ENCODE results near the gene OR6K6. TPM values are rescaled to one million over a fixed set of nuclear protein-coding genes. Genes with fewer than 3 reads are reported as not detected.

OR6K6 gene
- total and polyA plus RNA-seq, 8 donors = not detected

- Histone ChIP-seq H3K36me3 (no peaks in the 10 kb centered on the region), H3K27me3 (peaks cover 0 to 6% (median 0%) of the 10 kb centered on the region in 4 donors), H3K9me3 (no peaks in the 10 kb centered on the region), H3K4me1 (no peaks in the 10 kb centered on the region), H3K27ac (no peak overlapping the region), H3K4me3 (no peak overlapping the region)
- no peak for FAIRE-seq
- TF ChIP-seq CTCF (IDR thresholded peaks at IDR 0.05) = no peak
- no peak for DNase-seq
- intact Hi-C loops (cut with DNase I) = no loop called here
- 24 to 28% methylated on average over 4 of the region's 4 CpGs for WGBS, 2 donors
- no peak for ATAC-seq
These were observed 24.1 kb upstream of the OR6K6 start for GRCh38 chr1:158730453-158730852.

- intact Hi-C loops (cut with DNase I) = no loop called here
- Histone ChIP-seq H3K27ac (no peak overlapping the region), H3K4me1 (no peaks in the 10 kb centered on the region), H3K27me3 (peaks cover 0 to 6% (median 0%) of the 10 kb centered on the region in 4 donors), H3K36me3 (no peaks in the 10 kb centered on the region), H3K4me3 (no peak overlapping the region), H3K9me3 (no peaks in the 10 kb centered on the region)
- no peak for TF ChIP-seq CTCF (IDR thresholded peaks at IDR 0.05)
- 52 to 56% methylated on average over 4 of the region's 4 CpGs for WGBS, 2 donors
- FAIRE-seq = no peak
- ATAC-seq = no peak
- no peak for DNase-seq
These were observed 22.8 kb upstream of the OR6K6 start for GRCh38 chr1:158731707-158732106.

GRCh38 chr1:158732524-158732923 lies 22.0 kb upstream of the OR6K6 start:
- H3K4me1 ChIP-seq = no peaks in the 10 kb centered on the region
- H3K27me3 ChIP-seq = peaks cover 0 to 1% (median 0%) of the 10 kb centered on the region in 4 donors
- no peaks in the 10 kb centered on the region for H3K9me3 ChIP-seq
- intact Hi-C loops (cut with DNase I) = no loop called here
- FAIRE-seq (no peak), DNase-seq (no peak), ATAC-seq (no peak)
- no peaks in the 10 kb centered on the region for H3K36me3 ChIP-seq
- 32 to 33% methylated on average over 2 of the region's 2 CpGs for WGBS, 2 donors
- no peak for TF ChIP-seq CTCF (IDR thresholded peaks at IDR 0.05)
- no peak overlapping the region for H3K4me3 ChIP-seq
- H3K27ac ChIP-seq = no peak overlapping the region

GRCh38 chr1:158735848-158736247 lies 18.7 kb upstream of the OR6K6 start:
- Histone ChIP-seq H3K4me1 (no peaks in the 10 kb centered on the region), H3K4me3 (no peak overlapping the region), H3K27me3 (no peaks in the 10 kb centered on the region), H3K27ac (no peak overlapping the region), H3K9me3 (no peaks in the 10 kb centered on the region), H3K36me3 (no peaks in the 10 kb centered on the region)
- no peak for DNase-seq
- ATAC-seq = no peak
- FAIRE-seq = no peak
- no peak for TF ChIP-seq CTCF (IDR thresholded peaks at IDR 0.05)
- intact Hi-C loops (cut with DNase I) = no loop called here

- intact Hi-C loops (cut with DNase I) = no loop called here
- FAIRE-seq = no peak
- ATAC-seq = no peak
These were observed 2.3 kb upstream of the OR6K6 start for GRCh38 chr1:158752155-158752712.

More at GRCh38 chr1:158752155-158752712, 2.3 kb upstream of the OR6K6 start:
- peak in 1 of 6 donors; percentile 38 for DNase-seq
- Histone ChIP-seq H3K9me3 (no peaks in the 10 kb centered on the region), H3K4me3 (no peak overlapping the region), H3K4me1 (no peaks in the 10 kb centered on the region), H3K27me3 (no peaks in the 10 kb centered on the region), H3K36me3 (no peaks in the 10 kb centered on the region), H3K27ac (no peak overlapping the region)
- TF ChIP-seq CTCF (IDR thresholded peaks at IDR 0.05) = no peak
- 78 to 83% methylated on average over 9 of the region's 9 CpGs for WGBS, 2 donors

All from pancreas (tissue), 10 donors.